HG03575 (cell line): ENCODE data around the gene SLC39A12.

Experiments used
- ATAC-seq: cut with Tn5 transposase; IDR thresholded peaks from one replicate; pipeline ENCODE4 v1.9.1; 2021; ENCODE audit not compliant: unreplicated experiment, insufficient number of reproducible peaks, low FRiP score; ENCODE audit errors: extremely low read depth

Gene SLC39A12

GRCh38 chr10:17959870-17960269 is 8.2 kb downstream of the SLC39A12 start:
- no peak for ATAC-seq

- no peak for ATAC-seq
Measured at GRCh38 chr10:17961551-17962422, 10.1 kb downstream of the SLC39A12 start.

GRCh38 chr10:17963431-17963830 is 11.7 kb downstream of the SLC39A12 start:
- no peak for ATAC-seq

GRCh38 chr10:17965649-17966235 is 14.0 kb downstream of the SLC39A12 start:
- no peak for ATAC-seq

GRCh38 chr10:17974505-17974904 is 22.8 kb downstream of the SLC39A12 start:
- no peak for ATAC-seq

- no peak for ATAC-seq
Measured at GRCh38 chr10:17980846-17981565, 29.3 kb downstream of the SLC39A12 start.

GRCh38 chr10:17981766-17982380 is 30.2 kb downstream of the SLC39A12 start:
- no peak for ATAC-seq

GRCh38 chr10:17984056-17984455 is 32.3 kb downstream of the SLC39A12 start:
- peak; percentile 95 for ATAC-seq

GRCh38 chr10:17984563-17984962 is 32.8 kb downstream of the SLC39A12 start:
- ATAC-seq, result no peak

- peak; percentile 55 for ATAC-seq
Measured at GRCh38 chr10:17989908-17990767, 38.4 kb downstream of the SLC39A12 start.

- ATAC-seq, result no peak
Measured at GRCh38 chr10:17992266-17992665, 40.5 kb downstream of the SLC39A12 start.

- ATAC-seq, result no peak
Measured at GRCh38 chr10:17993361-17993760, 41.6 kb downstream of the SLC39A12 start.

- ATAC-seq, result no peak
Measured at GRCh38 chr10:18000601-18001000, 48.9 kb downstream of the SLC39A12 start.

GRCh38 chr10:18005445-18005780 is 53.7 kb downstream of the SLC39A12 start:
- no peak for ATAC-seq

- no peak for ATAC-seq
Measured at GRCh38 chr10:18005781-18006456, 54.2 kb downstream of the SLC39A12 start.

GRCh38 chr10:18008986-18009385 is 57.3 kb downstream of the SLC39A12 start:
- ATAC-seq, result no peak

GRCh38 chr10:18010050-18010449 is 58.3 kb downstream of the SLC39A12 start:
- ATAC-seq, result no peak

GRCh38 chr10:18020523-18020922 is 68.8 kb downstream of the SLC39A12 start:
- ATAC-seq, result no peak
